SK-N-MC (cell line): ENCODE data around the gene MAP1B.

Source experiments
- EZH2 ChIP-seq: fragments of 200-600 bp; sonication (generic); IDR thresholded peaks from one replicate; pipeline ENCODE4 v1.6.1; 2017; ENCODE audit warnings: antibody characterized with exemption
- POLR2AphosphoS5 ChIP-seq: IDR thresholded peaks from 2 replicates; pipeline ENCODE4 v1.6.1; 2012; ENCODE audit warnings: mild to moderate bottlenecking, low read depth, low read length, borderline replicate concordance

DNA sequence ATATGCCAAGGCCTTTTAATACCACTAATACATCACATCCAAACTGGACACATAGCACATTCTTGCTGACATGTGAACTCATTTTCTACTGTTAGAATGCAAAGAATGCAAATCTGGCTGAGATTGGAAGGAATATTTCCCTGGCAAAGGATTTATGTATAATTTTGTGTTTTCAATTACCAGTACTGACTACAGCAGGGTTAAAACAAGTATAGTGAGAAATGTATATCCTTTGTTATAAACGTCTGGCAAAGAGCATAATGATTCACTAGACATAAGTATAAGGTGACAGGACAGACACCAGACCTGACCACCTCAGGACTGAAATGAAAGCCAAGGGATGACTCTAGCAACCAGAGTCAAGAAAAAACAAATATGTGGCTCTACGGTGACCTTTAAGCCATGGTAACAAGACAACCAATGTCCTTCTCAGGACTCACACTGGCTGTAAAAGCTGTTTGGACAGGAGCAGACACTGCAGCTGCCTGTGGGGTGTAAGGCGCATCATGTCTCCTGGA is 117.7 kb downstream of the MAP1B start:
- TF ChIP-seq POLR2AphosphoS5, result no peak
- no peak for TF ChIP-seq EZH2
